GM21825 (cell line): ENCODE measurements around the gene DHX9.
"Not testable (repeated sequence)": the region's sequence is repeated elsewhere in the genome, so short reads cannot be mapped to it uniquely, and the experiment has no call there.

Source experiments
- ATAC-seq: cut with Tn5 transposase; IDR thresholded peaks from one replicate; pipeline ENCODE4 v1.9.1; 2021; ENCODE audit warnings: mild to moderate bottlenecking, moderate library complexity; ENCODE audit not compliant: unreplicated experiment

The DHX9 gene

DNA sequence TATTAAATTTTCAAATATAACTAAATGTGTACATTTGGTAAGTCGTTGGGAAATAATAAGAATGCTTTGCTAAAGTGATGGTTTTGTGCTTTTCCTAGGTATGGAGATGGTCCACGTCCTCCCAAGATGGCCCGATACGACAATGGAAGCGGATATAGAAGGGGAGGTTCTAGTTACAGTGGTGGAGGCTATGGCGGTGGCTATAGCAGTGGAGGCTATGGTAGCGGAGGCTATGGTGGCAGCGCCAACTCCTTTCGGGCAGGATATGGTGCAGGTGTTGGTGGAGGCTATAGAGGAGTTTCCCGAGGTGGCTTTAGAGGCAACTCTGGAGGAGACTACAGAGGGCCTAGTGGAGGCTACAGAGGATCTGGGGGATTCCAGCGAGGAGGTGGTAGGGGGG is 47.8 kb downstream of the DHX9 start:
- no peak for ATAC-seq

DNA sequence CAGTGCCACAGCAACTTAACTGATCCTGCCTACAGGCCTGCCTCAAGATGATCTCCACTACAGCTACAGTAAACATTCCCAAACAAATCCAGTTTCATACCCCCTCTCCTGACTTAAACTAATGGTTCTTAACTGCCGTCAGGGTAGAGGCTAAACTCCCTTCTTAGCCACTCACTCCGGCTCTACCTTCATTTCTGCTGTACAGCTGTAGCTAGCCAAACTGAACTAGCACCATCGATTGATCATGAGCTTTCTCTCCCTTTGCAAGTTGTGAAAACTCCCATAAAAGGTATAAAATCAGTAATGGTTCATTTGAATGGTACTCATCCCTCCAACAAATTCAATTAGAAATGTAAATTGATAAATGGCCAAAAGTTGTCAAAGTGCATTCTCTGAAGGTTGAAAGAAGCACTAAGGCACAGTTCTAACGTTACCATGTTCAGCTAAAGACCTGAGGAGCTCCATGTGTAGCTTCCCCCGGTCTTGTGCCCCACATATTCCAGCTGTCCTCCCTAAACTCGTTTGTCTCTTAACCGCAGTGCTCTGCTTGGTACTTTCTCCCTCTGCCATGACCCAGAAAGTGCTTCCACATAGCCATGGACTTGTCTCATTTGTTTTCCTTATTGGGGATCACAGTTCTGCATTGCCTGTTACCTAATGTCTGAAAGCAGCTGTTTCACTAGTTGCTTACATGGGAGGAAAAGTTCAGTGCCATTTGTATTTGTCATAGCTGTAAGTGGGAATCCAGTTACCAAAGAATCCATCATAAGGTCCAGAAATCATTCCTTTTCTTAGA is 49.8 kb downstream of the DHX9 start:
- no peak for ATAC-seq

DNA sequence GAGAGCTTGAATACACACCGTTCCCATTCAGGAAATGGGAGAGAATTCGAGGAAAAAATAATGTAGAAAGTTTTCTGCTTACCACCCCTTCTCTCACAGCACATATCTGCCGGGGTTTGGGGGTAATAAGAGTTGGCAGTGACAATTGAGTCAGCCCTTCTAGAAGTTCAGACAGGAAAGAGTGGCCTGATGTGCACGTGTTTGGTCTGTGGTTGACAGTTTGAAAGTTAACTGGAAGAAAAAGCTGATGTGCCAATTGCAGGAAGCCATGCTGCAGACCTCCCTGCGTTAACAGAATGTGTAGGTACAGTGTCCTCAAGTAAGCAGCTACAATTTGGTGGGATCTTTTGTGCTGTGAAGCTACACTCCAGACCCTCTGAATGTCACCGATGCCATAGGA is 50.9 kb downstream of the DHX9 start:
- ATAC-seq = no peak

DNA sequence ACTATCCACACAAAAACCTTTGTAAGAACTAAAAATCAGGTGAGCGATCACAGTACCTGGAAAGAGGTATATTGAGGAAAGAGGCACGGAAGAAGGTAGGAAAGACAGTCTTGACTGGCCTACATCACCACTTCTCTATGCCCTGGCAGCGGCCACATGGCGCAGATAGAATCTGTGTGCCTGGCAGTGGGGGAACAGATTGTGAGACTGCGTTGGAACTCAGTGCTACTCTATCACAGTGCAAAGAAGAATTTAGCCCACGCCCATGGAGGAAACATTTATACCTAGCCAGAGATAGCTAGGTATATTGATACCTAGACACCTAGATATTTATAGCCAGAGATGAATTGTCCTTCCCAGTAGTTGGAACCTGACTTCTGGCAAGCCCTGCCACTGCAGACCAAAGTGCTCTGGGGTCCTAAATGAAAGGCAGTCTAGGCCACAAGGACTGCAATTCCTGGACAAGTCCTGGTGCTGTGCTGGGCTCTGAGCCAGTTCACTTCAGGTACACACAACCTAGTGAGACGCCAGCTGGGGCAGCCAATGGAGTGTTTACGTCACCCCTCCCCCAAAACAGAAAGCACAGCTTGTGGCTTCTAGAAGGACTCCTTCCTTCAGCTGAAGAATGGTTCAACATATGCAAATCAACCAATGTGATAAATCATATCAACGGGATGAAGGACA is 51.9 kb downstream of the DHX9 start:
- ATAC-seq = no peak

DNA sequence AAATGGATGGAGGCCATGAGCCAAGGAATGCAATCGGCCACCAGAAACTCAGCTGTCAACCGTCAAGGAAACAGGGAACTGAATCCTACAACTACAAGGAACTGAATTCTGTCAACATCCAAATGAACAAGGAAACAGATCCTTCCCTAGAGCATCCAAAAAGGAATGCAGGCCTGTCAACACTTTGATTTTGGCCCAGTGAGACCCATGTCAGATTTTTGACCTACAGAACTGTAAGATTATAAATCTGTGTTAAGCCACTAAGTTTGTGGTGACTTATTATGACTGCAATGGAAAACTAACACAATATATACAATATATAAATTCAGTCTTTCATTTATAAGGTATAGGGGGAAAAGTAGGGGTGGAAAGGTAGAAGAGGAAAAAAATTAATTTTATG is 58.5 kb downstream of the DHX9 start:
- no peak for ATAC-seq

DNA sequence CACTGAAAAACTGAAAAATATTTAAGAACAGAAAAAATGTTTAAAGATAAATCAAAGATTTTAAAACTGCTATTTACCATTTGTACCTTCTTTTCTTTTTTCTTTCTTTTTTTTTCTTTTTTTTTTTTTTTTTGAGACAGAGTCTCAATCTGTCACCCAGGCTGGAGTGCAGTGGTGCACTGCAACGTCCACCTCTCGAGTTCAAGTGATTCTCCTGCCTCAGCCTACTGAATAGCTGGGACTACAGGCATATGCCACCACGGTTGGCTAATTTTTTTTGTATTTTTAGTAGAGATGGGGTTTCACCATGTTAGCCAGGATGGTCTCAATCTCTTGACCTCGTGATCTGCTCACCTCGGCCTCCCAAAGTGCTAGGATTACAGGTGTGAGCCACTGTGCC is 62.8 kb downstream of the DHX9 start:
- not testable (repeated sequence) for ATAC-seq

DNA sequence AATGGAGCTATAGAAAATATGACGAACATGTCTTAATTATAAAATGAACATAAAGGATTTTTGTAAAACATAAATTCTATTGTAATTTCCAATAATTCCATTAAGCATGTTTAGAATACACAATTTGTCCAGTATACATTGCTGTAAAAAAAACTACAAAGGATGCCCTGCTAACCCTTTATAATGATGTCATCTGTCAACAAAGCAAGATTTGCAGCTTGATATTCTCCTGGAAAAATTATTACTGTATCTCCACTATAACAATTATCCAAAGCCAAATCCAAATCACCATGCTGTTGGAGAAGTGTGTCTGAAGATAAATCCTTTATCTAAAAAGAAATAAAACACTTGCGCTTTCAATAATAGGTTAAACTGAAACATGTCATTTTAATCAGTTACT is 66.2 kb downstream of the DHX9 start:
- no peak for ATAC-seq

DNA sequence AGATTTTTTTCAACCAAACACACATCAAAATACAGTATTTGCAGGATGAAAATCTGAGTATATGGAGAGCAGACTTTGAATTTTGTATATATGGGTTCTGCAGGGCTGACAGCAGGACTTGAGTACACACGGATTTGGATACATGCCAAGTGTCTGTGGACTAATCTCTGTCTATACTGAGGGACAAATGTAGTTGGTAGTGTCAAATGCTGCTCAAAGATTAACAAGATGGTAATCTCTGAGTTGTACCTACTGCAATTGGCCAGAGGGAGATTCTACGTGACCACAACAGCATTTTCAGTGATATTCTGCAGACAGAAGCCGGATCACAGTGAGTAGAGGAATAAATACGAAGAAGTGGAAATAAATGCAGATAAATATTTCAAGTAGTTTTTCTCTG is 70.4 kb downstream of the DHX9 start:
- ATAC-seq = no peak

DNA sequence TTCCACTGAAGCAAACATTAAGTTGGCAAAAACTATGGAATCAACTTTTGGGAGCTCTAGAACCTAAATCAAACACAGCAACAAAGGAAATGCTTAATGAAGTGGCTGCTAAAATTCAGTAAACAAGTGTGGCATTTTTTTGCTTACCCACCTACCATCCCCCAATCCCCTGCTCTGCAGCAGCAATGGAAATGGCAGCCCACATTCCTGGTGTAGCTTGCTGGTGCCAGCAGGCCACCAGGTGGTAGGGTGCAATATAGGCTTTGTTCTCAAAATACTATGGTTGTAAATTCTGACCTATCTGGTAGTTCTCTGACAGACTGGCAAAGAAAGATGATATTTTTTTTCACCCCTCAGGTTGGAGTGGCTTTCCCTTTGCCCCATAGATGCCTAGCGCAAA is 71.0 kb downstream of the DHX9 start:
- no peak for ATAC-seq

DNA sequence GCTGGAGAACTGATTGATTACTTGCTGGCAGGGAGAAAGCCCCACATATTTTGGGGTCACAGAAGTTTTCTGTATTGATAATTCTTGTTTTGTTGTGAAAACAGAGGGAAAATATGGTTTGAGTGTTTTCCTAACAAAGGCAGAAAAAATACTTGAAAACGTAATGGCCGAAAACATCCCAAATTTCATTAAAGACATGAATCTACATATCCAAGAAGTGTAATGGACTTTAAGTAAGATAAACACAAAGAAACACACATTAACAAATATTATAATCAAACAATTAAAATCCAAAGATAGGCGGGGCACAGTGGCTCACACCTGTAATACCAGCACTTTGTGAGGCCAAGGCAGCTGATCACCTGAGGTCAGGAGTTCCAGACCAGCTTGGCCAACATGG is 74.3 kb downstream of the DHX9 start:
- no peak for ATAC-seq

DNA sequence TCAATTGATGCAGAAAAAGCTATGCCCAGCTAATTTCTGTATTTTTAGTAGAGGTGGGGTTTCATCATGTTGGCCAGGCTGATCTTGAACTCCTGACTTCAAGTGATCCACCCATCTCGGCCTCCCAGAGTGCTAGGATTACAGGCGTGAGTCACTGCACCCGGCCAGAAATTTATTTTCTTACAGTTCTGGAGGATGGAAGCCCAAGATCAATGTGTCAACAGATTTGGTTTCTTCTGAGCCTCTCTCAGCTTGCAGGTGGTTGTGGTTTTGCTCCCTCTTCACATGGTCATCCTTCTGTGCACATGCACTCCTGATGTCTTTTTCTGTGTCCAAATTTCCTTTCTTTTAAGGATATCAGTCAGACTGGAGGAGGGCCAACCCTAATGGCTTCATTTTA is 78.2 kb downstream of the DHX9 start:
- no peak for ATAC-seq

DNA sequence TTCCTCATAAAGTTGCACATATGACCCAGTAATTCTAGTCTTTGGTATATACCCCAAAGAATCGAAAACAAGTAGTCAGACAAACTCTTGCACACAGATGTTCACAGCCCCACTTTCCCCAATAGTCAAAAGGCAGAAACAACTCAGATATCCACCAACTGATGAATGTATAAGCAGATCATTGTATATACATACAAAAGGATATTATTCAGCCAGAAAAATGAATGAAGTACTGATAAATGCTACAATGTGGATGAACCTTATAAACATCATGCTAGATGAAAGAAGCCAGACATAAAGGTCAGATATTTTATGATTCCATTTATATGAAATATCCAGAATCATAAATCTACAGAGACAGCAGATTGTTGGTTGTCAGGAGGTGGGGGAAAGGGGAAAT is 86.5 kb downstream of the DHX9 start:
- no peak for ATAC-seq

DNA sequence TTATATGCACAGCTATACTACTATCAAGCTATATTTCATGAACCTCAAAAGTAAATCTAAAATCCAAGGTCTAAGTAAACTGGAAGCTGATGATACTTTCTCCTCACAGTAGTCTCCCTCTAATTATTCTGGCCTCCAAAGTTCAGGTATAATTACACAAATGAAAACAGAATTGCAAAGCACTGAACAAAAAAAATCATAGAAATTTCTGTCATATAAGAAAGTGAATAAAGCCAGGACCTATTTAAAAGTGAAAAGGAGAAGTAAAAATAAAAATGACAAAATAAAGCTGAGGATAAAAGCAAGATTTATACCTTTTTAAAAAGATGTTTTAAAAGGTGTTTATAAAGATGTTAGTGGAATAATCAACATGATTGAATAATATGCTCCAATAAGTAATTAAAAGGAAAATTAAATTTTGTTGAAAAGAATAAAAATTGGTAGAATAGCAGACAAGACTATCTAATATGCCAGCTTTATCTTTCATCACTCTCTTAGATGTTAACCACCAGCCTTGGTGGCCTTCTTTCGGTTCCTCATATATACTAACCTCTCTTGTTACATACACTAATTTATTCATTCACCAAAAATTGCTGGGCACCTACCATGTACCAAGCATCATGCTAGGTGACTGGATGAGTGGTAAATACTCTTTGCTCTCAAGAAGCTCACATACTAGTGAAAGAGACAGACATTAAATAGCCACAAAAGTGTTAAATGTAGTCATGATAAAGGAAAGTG is 88.7 kb downstream of the DHX9 start:
- no peak for ATAC-seq

DNA sequence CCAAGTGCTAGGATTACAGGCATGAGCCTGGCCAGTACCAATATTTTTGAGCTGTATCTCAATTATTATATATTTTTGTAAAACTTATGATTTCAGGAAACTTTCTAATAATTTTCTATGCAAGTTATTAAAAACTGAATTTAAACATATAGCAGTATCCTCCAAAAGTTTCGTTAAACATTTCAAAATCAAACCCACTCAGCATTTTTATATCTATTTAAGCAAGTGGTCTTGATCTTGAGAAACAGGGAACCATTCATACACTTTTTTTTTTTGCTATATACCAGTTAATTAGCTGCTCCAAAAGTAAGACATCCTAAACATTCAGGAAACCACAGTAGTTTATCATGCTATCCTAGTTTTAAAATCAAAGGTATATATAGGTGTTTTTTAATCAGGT is 91.8 kb downstream of the DHX9 start:
- ATAC-seq = no peak

DNA sequence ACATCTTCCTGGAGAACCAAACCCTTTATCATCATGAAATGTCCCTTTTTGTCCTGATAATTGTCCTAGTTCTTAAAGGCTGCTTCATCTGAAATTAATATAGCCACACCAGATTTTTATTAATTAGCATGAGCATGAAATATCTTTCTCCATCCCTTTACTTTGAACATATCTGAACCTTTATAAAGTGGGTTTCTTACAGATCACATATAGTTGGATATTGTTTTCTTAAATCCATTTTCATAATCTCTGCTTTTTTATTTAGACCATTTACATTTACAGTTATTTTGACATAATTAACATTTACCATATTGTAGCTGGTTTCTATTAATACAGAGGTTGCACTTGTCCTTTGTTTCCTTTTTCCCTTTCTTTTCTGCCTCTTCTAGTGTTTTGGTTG is 96.6 kb downstream of the DHX9 start:
- ATAC-seq = no peak
